GM19193 (cell line): ENCODE results near the gene B4GALNT1.

Experiments used
- POLR2A ChIP-seq: IDR thresholded peaks from 4 replicates; pipeline ENCODE4 v1.6.1; 2011; ENCODE audit not compliant: insufficient read depth, insufficient read length; ENCODE audit errors: extremely low read depth

B4GALNT1 gene

DNA sequence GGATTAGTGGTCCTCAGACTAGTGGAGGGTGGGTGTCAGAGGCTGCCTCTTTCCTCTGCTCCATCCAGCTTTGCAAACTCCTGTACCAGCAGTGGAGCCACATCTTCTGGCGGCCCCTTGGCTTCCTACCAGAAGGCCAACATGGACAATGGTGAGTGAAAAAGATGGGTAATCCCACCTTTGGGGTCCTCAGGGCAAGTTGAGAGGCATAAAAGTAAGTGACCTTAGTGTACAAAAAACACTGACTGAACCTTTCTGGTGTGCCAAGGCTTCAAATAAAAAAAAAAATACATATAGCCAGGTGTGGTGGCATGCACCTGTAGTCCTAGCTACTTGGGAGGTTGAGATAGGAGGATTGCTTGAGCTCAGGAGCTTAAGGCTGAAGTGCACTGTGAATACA, 51.2 kb downstream of the B4GALNT1 start:
- TF ChIP-seq POLR2A, result no peak

- no peak for TF ChIP-seq POLR2A
These were observed 52.6 kb downstream of the B4GALNT1 start for GRCh38 chr12:57580466-57580795.

DNA sequence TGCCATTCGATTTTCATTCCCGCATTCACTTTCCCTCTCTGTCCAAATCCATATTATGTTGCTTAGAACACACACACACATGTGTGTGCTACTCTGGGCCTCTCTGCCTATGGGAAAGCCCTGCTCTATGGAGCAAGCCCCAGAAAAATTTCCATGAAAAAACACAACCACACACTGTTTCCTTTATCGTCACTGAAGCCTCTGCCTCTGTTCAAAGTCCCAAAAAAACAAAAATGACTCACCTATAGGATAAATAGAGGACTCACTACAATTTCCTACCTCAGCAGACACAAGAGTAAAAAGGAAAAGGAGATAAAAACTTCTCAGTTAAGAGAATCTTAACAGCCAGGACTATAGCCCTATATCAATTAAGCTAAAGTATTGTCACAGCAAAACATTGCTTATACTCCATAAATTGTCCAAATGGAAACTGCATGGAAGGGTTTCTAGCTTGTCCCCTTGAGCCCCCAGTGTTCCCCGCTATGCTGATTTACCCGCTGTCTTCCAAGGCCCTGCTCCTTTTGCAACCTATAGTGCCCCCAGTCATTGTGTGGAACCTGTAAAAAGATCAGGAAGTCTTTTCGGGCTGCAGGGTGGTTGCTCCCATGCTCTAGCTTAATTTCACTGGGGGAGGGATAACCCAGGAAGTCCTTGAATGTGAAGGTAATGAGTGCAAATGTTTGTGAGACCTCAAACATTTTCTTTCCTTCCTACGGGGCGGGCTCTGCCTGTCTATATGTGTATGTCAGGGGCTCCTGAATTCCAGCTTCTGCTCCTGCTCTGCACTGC, 53.1 kb downstream of the B4GALNT1 start:
- no peak for TF ChIP-seq POLR2A

DNA sequence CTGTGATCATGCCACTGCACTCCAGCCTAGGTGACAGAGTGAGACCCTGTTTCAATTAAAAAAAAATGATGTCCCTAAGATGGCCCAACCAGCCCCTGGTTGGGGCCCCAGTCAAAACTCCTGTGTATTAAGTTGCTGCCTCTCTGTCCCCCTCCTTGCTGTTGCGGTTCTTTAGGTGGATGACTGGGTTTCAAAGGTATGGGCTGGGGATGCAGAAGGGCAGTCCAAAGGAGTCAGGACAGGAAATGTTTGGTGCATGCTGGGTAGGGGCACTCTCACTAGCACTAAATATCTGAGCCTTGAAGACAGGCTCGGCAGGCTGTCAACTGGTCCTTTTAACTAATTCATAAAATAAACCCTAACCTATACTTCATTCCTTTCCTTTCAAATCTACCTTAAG, 54.0 kb downstream of the B4GALNT1 start:
- TF ChIP-seq POLR2A, result no peak

DNA sequence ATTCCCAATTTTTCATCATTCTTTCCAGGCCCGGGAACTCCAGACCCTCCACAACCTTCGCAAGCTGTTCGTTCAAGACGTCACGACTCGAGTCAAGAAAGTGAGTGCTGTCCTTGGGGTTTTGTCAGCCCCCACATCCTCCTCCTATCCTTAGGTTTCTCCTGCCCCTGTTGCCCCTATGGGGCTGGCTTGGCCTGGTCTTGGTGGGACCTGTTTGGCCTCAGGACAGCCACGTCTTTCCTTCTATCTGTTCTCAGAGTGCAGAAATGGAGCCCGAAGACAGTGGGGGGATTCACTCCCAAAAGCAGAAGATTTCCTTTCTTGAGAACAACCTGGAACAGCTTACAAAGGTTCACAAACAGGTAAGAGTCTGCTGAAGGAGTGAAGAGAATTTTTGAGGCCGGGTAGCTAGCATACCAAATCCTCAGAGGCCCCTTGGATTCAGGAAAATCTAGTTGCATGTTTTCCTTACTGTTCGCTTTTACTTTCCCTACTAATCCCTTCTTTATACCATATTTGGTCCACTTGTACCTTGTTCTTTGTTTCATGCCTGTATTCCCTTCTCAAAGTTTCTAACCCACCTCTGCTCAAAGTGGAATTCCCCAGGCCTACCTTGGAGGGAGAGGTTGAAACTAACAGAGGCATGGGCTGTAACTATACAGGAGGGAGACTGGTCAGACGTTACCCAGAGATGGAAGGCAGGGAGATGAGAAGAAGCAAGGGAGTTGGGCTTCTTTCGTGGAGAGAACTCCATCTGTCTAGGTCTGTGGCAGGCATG, 54.8 kb downstream of the B4GALNT1 start:
- no peak for TF ChIP-seq POLR2A

GRCh38 chr12:57576613-57577160, 56.3 kb downstream of the B4GALNT1 start:
- no peak for TF ChIP-seq POLR2A
